ENCODE measurements around the gene CCL18. TPM values are rescaled to one million over a fixed set of nuclear protein-coding genes. Genes with fewer than 3 reads are reported as not detected.
"Not testable (repeated sequence)": the region's sequence is repeated elsewhere in the genome, so short reads cannot be mapped to it uniquely, and the experiment has no call there.

CCL18 gene
- total RNA-seq, 1 experiment from 2014 or later, result not detected

- H3K36me3 ChIP-seq (ENCODE audit: control insufficient read depth, insufficient read depth, low read length); H3K4me1 ChIP-seq (ENCODE audit: control insufficient read depth, insufficient read depth, low read length); ATAC-seq; H3K4me3 ChIP-seq (ENCODE audit: low read depth in 2 of 2, low read length in 2 of 2); DNase-seq (ENCODE audit: low read depth, low spot score); H3K27me3 ChIP-seq (ENCODE audit: control insufficient read depth, insufficient read depth, low read length); in situ Hi-C loops (cut with HindIII; ENCODE audit: low pct_unique_long_range_greater_than_20kb, low sequenced_read_pairs); POLR2A ChIA-PET; BruUV-seq (replicated peaks); CTCF ChIA-PET; intact Hi-C loops (cut with micrococcal nuclease; ENCODE audit: unreplicated experiment); H3K9me3 ChIP-seq (ENCODE audit: control insufficient read depth, insufficient read depth, low read depth, low read length); H3K27ac ChIP-seq (ENCODE audit: low read length): not testable (repeated sequence)
These were observed 39.4 kb downstream of the CCL18 start, which contains the start of gene CCL4 for GRCh38 chr17:36103401-36103975. TSS of gene CCL4 (plus strand) at chr17:36103827. CDS start at chr17:36103906, 79 bp downstream.

- H3K4me3 ChIP-seq (ENCODE audit: low read depth in 2 of 2, low read length in 2 of 2); intact Hi-C loops (cut with micrococcal nuclease; ENCODE audit: unreplicated experiment); POLR2A ChIA-PET; H3K27ac ChIP-seq (ENCODE audit: low read length); H3K36me3 ChIP-seq (ENCODE audit: control insufficient read depth, insufficient read depth, low read length); H3K4me1 ChIP-seq (ENCODE audit: control insufficient read depth, insufficient read depth, low read length); CTCF ChIA-PET; ATAC-seq; DNase-seq (ENCODE audit: low read depth, low spot score); BruUV-seq (replicated peaks); H3K27me3 ChIP-seq (ENCODE audit: control insufficient read depth, insufficient read depth, low read length); H3K9me3 ChIP-seq (ENCODE audit: control insufficient read depth, insufficient read depth, low read depth, low read length); in situ Hi-C loops (cut with HindIII; ENCODE audit: low pct_unique_long_range_greater_than_20kb, low sequenced_read_pairs): not testable (repeated sequence)
These were observed 40.2 kb downstream of the CCL18 start for GRCh38 chr17:36104246-36104645.

GRCh38 chr17:36104701-36105181, 40.7 kb downstream of the CCL18 start:
- ChIA-PET CTCF (no interaction called here), POLR2A (no interaction called here)
- H3K4me3 ChIP-seq (ENCODE audit: low read depth in 2 of 2, low read length in 2 of 2), result no peak overlapping the region
- BruUV-seq (replicated peaks), result no TSS peak
- intact Hi-C loops (cut with micrococcal nuclease; ENCODE audit: unreplicated experiment), result no loop called here
- DNase-seq (ENCODE audit: low read depth, low spot score), result no peak
- ATAC-seq, result no peak
- in situ Hi-C loops (cut with HindIII; ENCODE audit: low pct_unique_long_range_greater_than_20kb, low sequenced_read_pairs), result no loop called here
- H3K4me1 ChIP-seq (ENCODE audit: control insufficient read depth, insufficient read depth, low read length), result no peaks in the 10 kb centered on the region
- no peak overlapping the region for H3K27ac ChIP-seq (ENCODE audit: low read length)
- H3K9me3 ChIP-seq (ENCODE audit: control insufficient read depth, insufficient read depth, low read depth, low read length), result no peaks in the 10 kb centered on the region
- no peaks in the 10 kb centered on the region for H3K36me3 ChIP-seq (ENCODE audit: control insufficient read depth, insufficient read depth, low read length)
- peaks cover 2% of the 10 kb centered on the region; the same call in 1 of the 2 replicates for H3K27me3 ChIP-seq (ENCODE audit: control insufficient read depth, insufficient read depth, low read length)
- TF ChIP-seq POLR2AphosphoS5 (IDR thresholded peaks at IDR 0.05; ENCODE audit: low read depth, low read length), result no peak
- TF ChIP-seq TCF7L2 (IDR thresholded peaks at IDR 0.05; ENCODE audit: low read depth, low read length), result no peak
- TF ChIP-seq CTCF (IDR thresholded peaks at IDR 0.05), result no peak

GRCh38 chr17:36105781-36106492, 41.9 kb downstream of the CCL18 start:
- no TSS peak for BruUV-seq (replicated peaks)
- H3K4me3 ChIP-seq (ENCODE audit: low read depth in 2 of 2, low read length in 2 of 2), result no peak overlapping the region
- intact Hi-C loops (cut with micrococcal nuclease; ENCODE audit: unreplicated experiment) (no loop called here), in situ Hi-C loops (cut with HindIII; ENCODE audit: low pct_unique_long_range_greater_than_20kb, low sequenced_read_pairs) (no loop called here)
- ChIA-PET POLR2A (no interaction called here), CTCF (no interaction called here)
- H3K27ac ChIP-seq (ENCODE audit: low read length), result no peak overlapping the region
- ATAC-seq (no peak), DNase-seq (ENCODE audit: low read depth, low spot score) (no peak)
- H3K9me3 ChIP-seq (ENCODE audit: control insufficient read depth, insufficient read depth, low read depth, low read length), result no peaks in the 10 kb centered on the region
- H3K36me3 ChIP-seq (ENCODE audit: control insufficient read depth, insufficient read depth, low read length), result no peaks in the 10 kb centered on the region
- H3K4me1 ChIP-seq (ENCODE audit: control insufficient read depth, insufficient read depth, low read length), result no peaks in the 10 kb centered on the region
- no peak for TF ChIP-seq CTCF (IDR thresholded peaks at IDR 0.05)
- no peak for TF ChIP-seq TCF7L2 (IDR thresholded peaks at IDR 0.05; ENCODE audit: low read depth, low read length)
- no peak for TF ChIP-seq SIN3A (IDR thresholded peaks at IDR 0.05; ENCODE audit: borderline replicate concordance, insufficient read depth, low read depth, low read length)
- TF ChIP-seq REST (IDR thresholded peaks at IDR 0.05; ENCODE audit: insufficient read depth in 1 of 2, low read depth in 2 of 2, low read length in 1 of 2), result no peak
- TF ChIP-seq POLR2AphosphoS5 (IDR thresholded peaks at IDR 0.05; ENCODE audit: low read depth, low read length), result no peak
- H3K27me3 ChIP-seq (ENCODE audit: control insufficient read depth, insufficient read depth, low read length), result peaks cover 2% of the 10 kb centered on the region; the same call in 1 of the 2 replicates
